Measurements from ENCODE around the gene GPR137. TPM values are rescaled to one million over a fixed set of nuclear protein-coding genes. Genes with fewer than 3 reads are reported as not detected.

Gene GPR137
- polyA plus RNA-seq, 1 donor from 2014 or later = 34.1 TPM

GRCh38 chr11:64250415-64251015 lies 35.1 kb upstream of the GPR137 start:
- Histone ChIP-seq H3K79me2 (replicated peaks; ENCODE audit: insufficient read depth, low read length) (peaks cover 7% of the 10 kb centered on the region), H3F3A (ENCODE audit: insufficient read depth, low read length, poor library complexity, severe bottlenecking) (no peaks in the 10 kb centered on the region), H4K20me1 (ENCODE audit: insufficient read depth) (no peaks in the 10 kb centered on the region), H3K9me3 (ENCODE audit: low read length) (no peaks in the 10 kb centered on the region), H3K9me2 (ENCODE audit: insufficient read depth, low read length) (no peaks in the 10 kb centered on the region), H3K4me3 (ENCODE audit: low read length) (peak overlapping the region; percentile 59), H3K36me3 (ENCODE audit: insufficient read depth, low read length) (no peaks in the 10 kb centered on the region), H2AFZ (ENCODE audit: low read depth, low read length) (no peak overlapping the region), H3K27ac (ENCODE audit: low read length) (peak overlapping the region; percentile 5), H3K9ac (ENCODE audit: low read length) (peak overlapping the region; percentile 50), H3K27me3 (ENCODE audit: insufficient read depth, low read depth, low read length) (peaks cover 8% of the 10 kb centered on the region), H3K4me2 (ENCODE audit: low read length) (no peak overlapping the region)
- TF ChIP-seq POLR2AphosphoS5 (IDR thresholded peaks at IDR 0.05) (no peak), SMC3 (conservative IDR thresholded peaks at IDR 0.05; ENCODE audit: poor library complexity) (no peak), MXI1 (conservative IDR thresholded peaks at IDR 0.05; ENCODE audit: poor library complexity, severe bottlenecking) (no peak), EP300 (conservative IDR thresholded peaks at IDR 0.05; ENCODE audit: poor library complexity, severe bottlenecking) (no peak), TAF1 (IDR thresholded peaks at IDR 0.05; ENCODE audit: low read depth) (no peak), CTCF (IDR thresholded peaks at IDR 0.05; ENCODE audit: poor library complexity, severe bottlenecking) (no peak), RAD21 (conservative IDR thresholded peaks at IDR 0.05) (no peak), REST (IDR thresholded peaks at IDR 0.05; ENCODE audit: borderline replicate concordance) (no peak), EZH2 (IDR thresholded peaks at IDR 0.05; ENCODE audit: borderline replicate concordance, insufficient read depth, low read length, poor library complexity, severe bottlenecking) (no peak)

GRCh38 chr11:64251016-64251752 lies 34.5 kb upstream of the GPR137 start, which contains the start of gene PLCB3:
Gene PLCB3, plus strand, starts transcription at chr11:64251530. Its CDS starts 120 bp downstream, at chr11:64251650.
- Histone ChIP-seq H3K79me2 (replicated peaks; ENCODE audit: insufficient read depth, low read length) (peaks cover under 1% of the 10 kb centered on the region), H3K27me3 (ENCODE audit: insufficient read depth, low read depth, low read length) (peaks cover 8% of the 10 kb centered on the region), H3K9ac (ENCODE audit: low read length) (peak within 1 kb of the TSS; percentile 50), H3K4me3 (ENCODE audit: low read length) (peak within 1 kb of the TSS; percentile 59), H2AFZ (ENCODE audit: low read depth, low read length) (no peak within 1 kb of the TSS), H3K9me3 (ENCODE audit: low read length) (no peaks in the 10 kb centered on the region), H3K36me3 (ENCODE audit: insufficient read depth, low read length) (no peaks in the 10 kb centered on the region), H3K4me2 (ENCODE audit: low read length) (no peak within 1 kb of the TSS), H4K20me1 (ENCODE audit: insufficient read depth) (no peaks in the 10 kb centered on the region), H3F3A (ENCODE audit: insufficient read depth, low read length, poor library complexity, severe bottlenecking) (no peaks in the 10 kb centered on the region), H3K9me2 (ENCODE audit: insufficient read depth, low read length) (no peaks in the 10 kb centered on the region), H3K27ac (ENCODE audit: low read length) (peak within 1 kb of the TSS; percentile 5)
- TF ChIP-seq RAD21 (conservative IDR thresholded peaks at IDR 0.05) (peak; percentile 25), SMC3 (conservative IDR thresholded peaks at IDR 0.05; ENCODE audit: poor library complexity) (peak; percentile 43), CTCF (IDR thresholded peaks at IDR 0.05; ENCODE audit: poor library complexity, severe bottlenecking) (peak; percentile 74), MXI1 (conservative IDR thresholded peaks at IDR 0.05; ENCODE audit: poor library complexity, severe bottlenecking) (no peak), EZH2 (IDR thresholded peaks at IDR 0.05; ENCODE audit: borderline replicate concordance, insufficient read depth, low read length, poor library complexity, severe bottlenecking) (no peak)

Measured in neural cell (in vitro differentiated cells).